Smooth muscle cell (in vitro differentiated cells): ENCODE measurements around the gene PARD6A. TPM values are rescaled to one million over a fixed set of nuclear protein-coding genes. Genes with fewer than 3 reads are reported as not detected.
A peak's percentile ranks its signal among the peaks of the same experiment; 100 is the strongest.

Experiments used
- DNase-seq: peaks from one replicate; lab custom pipeline; 2025; ENCODE audit not compliant: unreplicated experiment; lab: John Stamatoyannopoulos, UW
- H2AFZ ChIP-seq: fragments of 200-600 bp; sonication (generic); 2 replicates; pipeline ENCODE4 v1.6.0; 2016; ENCODE audit warnings: antibody characterized with exemption, low read depth, mild to moderate bottlenecking
- H3F3A ChIP-seq: fragments of 200-600 bp; sonication (generic); 2 replicates; pipeline ENCODE4 v1.6.0; 2017; ENCODE audit warnings: antibody characterized with exemption, low read depth
- H3K27ac ChIP-seq: fragments of 200-600 bp; sonication (generic); 2 replicates; pipeline ENCODE4 v1.5.1; 2016; ENCODE audit warnings: low read depth, mild to moderate bottlenecking
- H3K27me3 ChIP-seq: fragments of 200-600 bp; sonication (generic); 2 replicates; pipeline ENCODE4 v1.6.1; 2016; ENCODE audit warnings: low read depth, mild to moderate bottlenecking
- H3K36me3 ChIP-seq: fragments of 200-600 bp; sonication (generic); 2 replicates; pipeline ENCODE4 v1.5.1; 2016; ENCODE audit warnings: low read depth
- H3K4me1 ChIP-seq: fragments of 200-600 bp; sonication (generic); 2 replicates; pipeline ENCODE4 v1.5.1; 2016; ENCODE audit warnings: low read depth
- H3K4me2 ChIP-seq: fragments of 200-600 bp; sonication (generic); 2 replicates; pipeline ENCODE4 v1.6.0; 2016; ENCODE audit warnings: mild to moderate bottlenecking
- H3K4me3 ChIP-seq: fragments of 200-600 bp; sonication (generic); 2 replicates; pipeline ENCODE4 v1.5.1; 2016; ENCODE audit warnings: mild to moderate bottlenecking
- H3K79me2 ChIP-seq: fragments of 200-600 bp; sonication (generic); 2 replicates; pipeline ENCODE4 v1.6.0; 2016; ENCODE audit warnings: low read depth, mild to moderate bottlenecking
- H3K9ac ChIP-seq: fragments of 200-600 bp; sonication (generic); 2 replicates; pipeline ENCODE4 v1.6.0; 2016; ENCODE audit warnings: low read depth
- H3K9me3 ChIP-seq: fragments of 200-600 bp; sonication (generic); replicated peaks from 2 replicates; pipeline ENCODE4 v1.5.1; 2016; ENCODE audit warnings: low read depth
- H4K20me1 ChIP-seq: fragments of 200-600 bp; sonication (generic); 2 replicates; pipeline ENCODE4 v1.6.0; 2016; ENCODE audit warnings: low read depth
- WGBS: methylation state at CpG from one replicate; pipeline ENCODE4 v1.1.7; 2016; ENCODE audit warnings: low lambda C conversion rate; 5-methylcytosine and 5-hydroxymethylcytosine counted together
- polyA plus RNA-seq: library from polyadenylated mRNA; unstranded; fragments of >200 nt; fragmentation: Nextera tagmentation; extraction: Ambion mirVana; gene quantifications from 2 replicates; pipeline ENCODE4 v1.2.1, GENCODE V29; 2016
- total RNA-seq: library from RNA; depleted of rRNA; stranded (reverse); fragments of >200 nt; gene quantifications from 2 replicates; pipeline ENCODE4 v1.2.3, GENCODE V29; 2014
- TF ChIP-seq, protein P1 (sequence below): fragments of 200-600 bp; sonication (generic); IDR thresholded peaks from 2 replicates; pipeline ENCODE4 v1.5.1; 2017; ENCODE audit warnings: borderline replicate concordance, mild to moderate bottlenecking, antibody characterized with exemption; ENCODE audit not compliant: insufficient read depth, poor library complexity, severe bottlenecking

PARD6A gene
- total and polyA plus RNA-seq, 2 experiments from 2014 or later, result 0.36 to 0.58 TPM

- TF ChIP-seq, protein P1, sequence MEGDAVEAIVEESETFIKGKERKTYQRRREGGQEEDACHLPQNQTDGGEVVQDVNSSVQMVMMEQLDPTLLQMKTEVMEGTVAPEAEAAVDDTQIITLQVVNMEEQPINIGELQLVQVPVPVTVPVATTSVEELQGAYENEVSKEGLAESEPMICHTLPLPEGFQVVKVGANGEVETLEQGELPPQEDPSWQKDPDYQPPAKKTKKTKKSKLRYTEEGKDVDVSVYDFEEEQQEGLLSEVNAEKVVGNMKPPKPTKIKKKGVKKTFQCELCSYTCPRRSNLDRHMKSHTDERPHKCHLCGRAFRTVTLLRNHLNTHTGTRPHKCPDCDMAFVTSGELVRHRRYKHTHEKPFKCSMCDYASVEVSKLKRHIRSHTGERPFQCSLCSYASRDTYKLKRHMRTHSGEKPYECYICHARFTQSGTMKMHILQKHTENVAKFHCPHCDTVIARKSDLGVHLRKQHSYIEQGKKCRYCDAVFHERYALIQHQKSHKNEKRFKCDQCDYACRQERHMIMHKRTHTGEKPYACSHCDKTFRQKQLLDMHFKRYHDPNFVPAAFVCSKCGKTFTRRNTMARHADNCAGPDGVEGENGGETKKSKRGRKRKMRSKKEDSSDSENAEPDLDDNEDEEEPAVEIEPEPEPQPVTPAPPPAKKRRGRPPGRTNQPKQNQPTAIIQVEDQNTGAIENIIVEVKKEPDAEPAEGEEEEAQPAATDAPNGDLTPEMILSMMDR, result no peak
- DNase-seq, result no peak
- H4K20me1 ChIP-seq, result no peaks in the 10 kb centered on the region
These were observed 18.7 kb upstream of the PARD6A start for GRCh38 chr16:67641779-67642708.

DNA sequence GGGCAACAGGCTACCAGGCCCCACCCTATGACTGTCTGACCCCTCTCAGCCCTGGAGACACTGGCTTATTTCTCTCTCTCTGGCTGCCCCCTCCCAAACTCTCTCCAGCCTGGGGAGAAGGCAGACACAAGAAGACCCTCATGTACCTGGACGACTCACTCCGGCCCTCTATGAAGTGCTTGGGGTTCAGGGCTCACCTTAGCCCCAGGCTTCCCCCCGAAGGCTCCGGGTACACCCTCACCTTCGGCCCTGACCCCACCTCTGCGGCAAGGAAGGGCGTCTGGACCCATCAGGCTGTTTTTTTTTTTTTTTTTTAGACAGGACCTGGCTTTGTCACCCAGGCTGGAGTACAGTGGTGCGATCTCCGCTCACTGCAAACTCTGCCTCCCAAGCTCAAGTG, 16.7 kb upstream of the PARD6A start:
- H3K4me2 ChIP-seq, result no peak overlapping the region

More at GRCh38 chr16:67641779-67642708, 18.7 kb upstream of the PARD6A start:
- Histone ChIP-seq H3K27me3 (peaks cover 28% of the 10 kb centered on the region), H3K4me3 (no peak overlapping the region), H3K4me1 (no peaks in the 10 kb centered on the region), H3K9me3 (no peaks in the 10 kb centered on the region), H3K36me3 (peaks cover 10% of the 10 kb centered on the region), H2AFZ (no peak overlapping the region), H3K79me2 (no peaks in the 10 kb centered on the region), H3K27ac (no peak overlapping the region), H3F3A (no peaks in the 10 kb centered on the region), H3K9ac (no peak overlapping the region), H3K4me2 (no peak overlapping the region)
- 81% methylated on average over 10 of the region's 10 CpGs for WGBS

DNA sequence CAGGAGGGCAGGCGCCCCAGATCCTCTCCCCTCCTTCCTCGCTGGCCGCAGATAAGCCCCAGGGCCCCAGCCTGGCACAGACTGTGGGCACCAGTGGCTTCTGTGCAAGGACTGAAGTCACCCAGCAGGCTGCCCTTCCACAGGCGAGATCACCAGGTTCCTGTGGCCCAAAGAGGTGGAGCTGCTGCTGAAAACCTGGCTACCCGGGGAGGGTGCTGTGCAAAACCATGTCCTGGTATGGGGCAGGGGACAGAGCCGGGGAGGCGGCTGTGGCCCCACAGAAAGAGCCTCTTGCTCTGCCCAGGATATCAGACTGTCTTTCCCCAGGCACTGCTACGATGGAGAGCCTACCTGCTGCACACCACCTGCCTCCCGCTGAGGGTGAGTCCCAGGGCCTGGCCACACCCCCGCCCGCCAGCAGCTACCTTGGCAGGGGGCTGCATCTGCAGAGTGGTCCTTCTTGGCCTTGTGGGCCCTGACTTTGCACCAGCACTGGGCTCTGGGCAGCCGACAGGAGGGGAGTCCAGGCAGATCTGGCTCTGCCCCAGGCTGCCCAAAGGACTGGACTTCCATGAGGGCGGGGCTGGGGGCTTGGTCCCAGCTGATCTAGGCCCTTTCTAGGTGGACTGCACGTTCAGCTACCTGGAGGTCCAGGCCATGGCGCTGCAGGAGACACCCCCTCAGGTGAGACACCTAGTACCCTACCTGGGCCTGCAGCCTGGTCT, 15.2 kb upstream of the PARD6A start:
- no peak overlapping the region for H3K4me2 ChIP-seq
- no peaks in the 10 kb centered on the region for H3K79me2 ChIP-seq
- peak overlapping the region; percentile 41 for H3K4me3 ChIP-seq
- H3K36me3 ChIP-seq, result no peaks in the 10 kb centered on the region
- H3K27ac ChIP-seq, result no peak overlapping the region
- no peaks in the 10 kb centered on the region for H4K20me1 ChIP-seq
- H3K27me3 ChIP-seq, result peaks cover 44% of the 10 kb centered on the region
- no peak for DNase-seq
- H3F3A ChIP-seq, result no peaks in the 10 kb centered on the region
- H3K4me1 ChIP-seq, result no peaks in the 10 kb centered on the region
- TF ChIP-seq, protein P1, result no peak
- no peak overlapping the region for H2AFZ ChIP-seq
- no peaks in the 10 kb centered on the region for H3K9me3 ChIP-seq
- no peak overlapping the region for H3K9ac ChIP-seq
- 89% methylated on average over 12 of the region's 15 CpGs for WGBS

More for the DNA sequence above, 16.7 kb upstream of the PARD6A start:
- Histone ChIP-seq H2AFZ (no peak overlapping the region), H3K27me3 (peaks cover 38% of the 10 kb centered on the region), H3K4me1 (no peaks in the 10 kb centered on the region), H3F3A (no peaks in the 10 kb centered on the region), H3K9me3 (no peaks in the 10 kb centered on the region), H3K27ac (no peak overlapping the region), H3K9ac (no peak overlapping the region), H3K79me2 (no peaks in the 10 kb centered on the region), H3K36me3 (peaks cover under 1% of the 10 kb centered on the region), H4K20me1 (no peaks in the 10 kb centered on the region), H3K4me3 (no peak overlapping the region)
- TF ChIP-seq, protein P1, result no peak
- no peak for DNase-seq
- WGBS, result 93% methylated on average over 9 of the region's 9 CpGs
